ENCODE measurements around the gene CDH18. TPM values are rescaled to one million over a fixed set of nuclear protein-coding genes. Genes with fewer than 3 reads are reported as not detected.

CDH18 gene
- total and polyA plus RNA-seq, 2 of the 4 experiments (the other 2 are of a cell fraction): 0.24 to 1.1 TPM

DNA sequence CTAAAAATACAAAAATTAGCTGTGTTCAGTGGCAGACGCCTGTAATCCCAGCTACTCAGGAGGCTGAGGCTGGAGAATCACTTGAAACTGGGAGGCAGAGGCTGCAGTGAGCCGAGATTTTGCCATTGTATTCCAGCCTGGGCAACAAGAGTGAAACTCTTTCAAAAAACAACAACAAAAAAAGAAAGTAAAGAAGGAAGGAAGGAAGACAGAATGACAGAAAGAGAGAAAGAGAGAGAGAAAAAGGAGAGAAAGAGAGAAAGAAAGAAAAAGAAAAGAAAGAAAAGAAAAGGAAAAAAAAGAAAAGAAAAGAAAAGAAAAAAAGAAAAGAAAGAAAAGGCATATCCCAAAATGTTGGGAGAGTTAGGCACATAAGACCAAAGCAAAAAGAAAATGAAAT, 278.6 kb downstream of the CDH18 start:
- Histone ChIP-seq H3K36me3 (ENCODE audit: control insufficient read depth, insufficient read depth, low read length) (no peaks in the 10 kb centered on the region), H4K8ac (ENCODE audit: low read depth in 2 of 2, low read length in 2 of 2) (no peak overlapping the region), H2AFZ (replicated peaks; ENCODE audit: low read length, poor library complexity) (no peak overlapping the region), H3K27ac (ENCODE audit: insufficient read depth, low read length) (no peak overlapping the region), H4K20me1 (ENCODE audit: insufficient read depth, low read length) (no peaks in the 10 kb centered on the region), H4K91ac (ENCODE audit: insufficient read depth, low read depth, low read length) (no peak overlapping the region), H2BK20ac (ENCODE audit: low read depth, low read length) (no peak overlapping the region), H3K4me2 (ENCODE audit: low read depth, low read length) (no peak overlapping the region), H3K9ac (ENCODE audit: low read depth, low read length) (no peak overlapping the region), H3K18ac (ENCODE audit: low read depth, low read length) (no peak overlapping the region), H3K9me1 (ENCODE audit: insufficient read depth, low read length) (no peaks in the 10 kb centered on the region), H3K4me3 (ENCODE audit: insufficient read depth, low read depth, low read length) (no peak overlapping the region), H2BK120ac (ENCODE audit: low read depth, low read length) (no peak overlapping the region), H4K5ac (ENCODE audit: low read depth, low read length) (no peak overlapping the region), H2AK5ac (ENCODE audit: low read depth, low read length) (no peak overlapping the region), H3K14ac (replicated peaks; ENCODE audit: low read depth, low read length) (no peak overlapping the region), H3K23ac (ENCODE audit: low read depth, low read length) (no peak overlapping the region), H3K79me1 (ENCODE audit: low read depth in 1 of 2, low read length in 2 of 2) (no peaks in the 10 kb centered on the region), H2AK9ac (replicated peaks; ENCODE audit: low read depth, low read length, poor library complexity) (no peak overlapping the region), H2BK5ac (ENCODE audit: low read depth, low read length, poor library complexity, severe bottlenecking) (no peak overlapping the region), H3K4ac (ENCODE audit: low read depth, low read length) (no peak overlapping the region), H3K9me3 (ENCODE audit: control insufficient read depth, insufficient read depth, low read length) (no peaks in the 10 kb centered on the region; the same call in 1 of the 2 replicates), H3K4me1 (ENCODE audit: control insufficient read depth, insufficient read depth, low read length) (no peaks in the 10 kb centered on the region), H3K27me3 (ENCODE audit: control insufficient read depth, insufficient read depth, low read length) (no peaks in the 10 kb centered on the region), H3K56ac (ENCODE audit: extremely low read depth, insufficient read depth, low read length) (no peak overlapping the region), H2BK15ac (ENCODE audit: low read depth, low read length) (no peak overlapping the region)
- intact Hi-C loops (cut with micrococcal nuclease) (no loop called here), dilution Hi-C loops (cut with HindIII; ENCODE audit: low sequenced_read_pairs, unreplicated experiment) (no loop called here), in situ Hi-C loops (cut with MboI; ENCODE audit: low sequenced_read_pairs) (no loop called here)
- TF ChIP-seq RFX5 (IDR thresholded peaks at IDR 0.05; ENCODE audit: low read depth, low read length): no peak
- WGBS, 2 experiments (ENCODE audit: extremely low coverage in 2 of 2, insufficient read length in 1 of 2): no CpG with 5 or more reads among the region's 2 CpGs
- no peak for ATAC-seq (ENCODE audit: low read depth)
- no peak for DNase-seq
- BruUV-seq (replicated peaks): no TSS peak
- ChIA-PET POLR2A (ENCODE audit: unreplicated experiment) (no interaction called here), CTCF (no interaction called here)
